Transverse colon (tissue), 4 donors: ENCODE measurements around the gene HBEGF.

Experiments used
- CTCF ChIP-seq, 5 experiments: fragments of 200-600 bp in 3 of 5; fragments of 450-650 bp in 2 of 5; sonication (generic) in 3 of 5; IDR thresholded peaks; 1 replicate in 2 of 5; 2 replicates in 3 of 5; pipeline ENCODE4 v1.5.1; 2016 to 2017; ENCODE audit warnings: antibody characterized with exemption in 5 of 5, inconsistent platforms in 3 of 5, mild to moderate bottlenecking in 2 of 5, moderate library complexity in 1 of 5
- EP300 ChIP-seq: sonication (generic); formaldehyde crosslinking; IDR thresholded peaks from one replicate; pipeline ENCODE4 v1.6.1; 2017; ENCODE audit warnings: antibody characterized with exemption, low read depth
- POLR2A ChIP-seq: fragments of 450-650 bp; IDR thresholded peaks from one replicate; pipeline ENCODE4 v1.6.1; 2016; ENCODE audit warnings: antibody characterized with exemption, mild to moderate bottlenecking, moderate library complexity
- POLR2AphosphoS5 ChIP-seq, 3 donors: sonication (generic); formaldehyde crosslinking; IDR thresholded peaks; one replicate each; pipeline ENCODE4 v1.6.1; 2016; ENCODE audit warnings: antibody characterized with exemption in 3 of 3

- TF ChIP-seq POLR2AphosphoS5 (IDR thresholded peaks at IDR 0.05) (no peak), CTCF (IDR thresholded peaks at IDR 0.05) (no peak), EP300 (no peak), POLR2A (no peak)
Observed at GRCh38 chr5:140324041-140324600, 22.3 kb downstream of the HBEGF start.
